GM10847 (cell line): ENCODE results near the gene CCDC201.

Source experiments
- POLR2A ChIP-seq: IDR thresholded peaks from 2 replicates; pipeline ENCODE4 v1.6.1; 2011; ENCODE audit not compliant: insufficient read length; ENCODE audit errors: extremely low read depth

The CCDC201 gene

GRCh38 chr7:45897042-45897690 lies 24.3 kb upstream of the CCDC201 start:
- no peak for TF ChIP-seq POLR2A

GRCh38 chr7:45894665-45895062 lies 21.8 kb upstream of the CCDC201 start:
- TF ChIP-seq POLR2A = no peak

DNA sequence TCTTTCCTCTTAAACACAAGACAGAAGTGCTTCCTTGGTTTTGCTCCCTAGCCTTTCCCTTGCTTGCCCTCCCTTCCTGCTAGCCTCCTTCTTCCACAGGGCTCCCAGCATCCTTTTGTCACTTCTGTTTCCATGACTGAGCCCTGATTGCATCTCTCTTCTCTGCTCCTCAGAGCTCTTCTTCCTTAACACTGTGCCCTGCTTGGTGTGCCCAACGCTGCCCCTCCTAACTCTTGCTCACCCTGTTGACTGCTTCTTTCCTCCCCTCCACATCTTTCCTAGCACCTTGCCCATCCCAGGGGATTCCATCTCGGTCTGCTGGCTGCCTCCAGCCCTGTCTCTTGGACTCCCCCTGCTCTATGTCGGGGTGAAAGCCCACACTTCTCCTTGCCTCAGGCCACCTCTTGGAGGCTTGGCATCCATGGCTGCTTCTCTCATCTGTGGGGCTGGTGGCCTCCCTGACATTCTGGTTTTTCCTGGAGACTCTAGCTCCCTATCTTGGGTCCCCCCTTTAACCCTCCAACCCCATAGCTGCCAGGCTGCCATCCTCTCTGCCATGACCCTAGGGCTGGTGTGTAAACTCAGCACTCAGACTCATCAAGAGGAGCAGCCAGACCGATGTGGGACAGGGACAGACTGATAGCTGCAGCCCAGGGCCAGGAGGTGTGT lies 21.2 kb upstream of the CCDC201 start:
- TF ChIP-seq POLR2A = no peak

DNA sequence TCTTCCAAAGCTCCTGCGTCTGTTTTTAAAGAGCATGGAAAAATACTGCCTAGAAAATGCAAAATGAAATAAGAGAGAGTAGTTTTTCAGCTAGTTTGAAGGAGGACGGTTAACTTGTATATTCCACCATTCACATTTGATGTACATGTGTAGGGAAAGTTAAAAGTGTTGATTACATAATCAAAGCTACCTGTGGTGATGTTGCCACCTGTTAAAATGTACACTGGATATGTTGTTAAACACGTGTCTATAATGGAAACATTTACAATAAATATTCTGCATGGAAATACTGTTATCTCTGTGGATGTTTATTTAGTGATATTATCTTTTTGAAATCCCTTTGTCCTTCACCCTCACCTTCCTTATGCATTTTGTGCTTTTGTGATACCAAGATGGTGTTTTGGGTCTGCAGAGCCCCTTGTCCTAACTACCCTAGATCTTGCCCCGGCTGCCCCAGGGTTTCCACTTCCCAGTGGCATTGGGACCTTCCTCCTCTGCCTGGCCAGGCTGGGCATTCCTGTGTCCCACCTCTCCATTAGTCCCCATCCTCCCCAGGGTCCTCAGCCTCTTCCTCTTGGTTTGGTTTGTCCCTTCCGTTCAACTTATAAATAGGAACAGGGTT lies 20.6 kb upstream of the CCDC201 start:
- no peak for TF ChIP-seq POLR2A

DNA sequence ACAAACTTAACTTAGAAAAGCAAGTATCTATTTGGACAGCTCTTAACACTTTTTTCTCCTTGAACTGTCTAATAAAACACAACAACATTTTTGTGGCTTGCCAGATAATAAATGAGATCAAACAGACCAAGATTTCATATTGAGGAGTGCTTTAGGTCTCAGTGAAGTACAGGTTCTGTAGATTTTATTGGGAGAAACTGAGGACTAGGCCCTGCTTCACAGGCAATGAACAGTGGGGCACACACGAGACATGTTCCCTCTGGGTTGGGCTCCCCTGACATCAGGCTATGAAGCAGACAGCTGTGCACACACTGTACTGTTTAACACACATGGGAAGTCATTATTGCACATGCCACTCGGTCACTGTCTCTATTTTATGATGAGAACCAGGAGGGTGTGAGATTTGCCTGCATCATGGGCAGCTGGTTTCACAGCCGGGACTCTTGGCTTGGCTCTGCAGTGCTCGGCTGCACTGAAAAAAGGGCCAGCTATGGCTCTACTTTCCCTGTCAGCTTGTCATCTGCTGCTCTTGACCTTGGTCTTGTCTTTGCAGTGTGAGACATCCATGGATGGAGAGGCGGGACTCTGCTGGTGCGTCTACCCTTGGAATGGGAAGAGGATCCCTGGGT lies 19.6 kb upstream of the CCDC201 start:
- TF ChIP-seq POLR2A = no peak

GRCh38 chr7:45891462-45892402 lies 18.9 kb upstream of the CCDC201 start:
- no peak for TF ChIP-seq POLR2A

GRCh38 chr7:45890902-45891461 lies 18.1 kb upstream of the CCDC201 start:
- no peak for TF ChIP-seq POLR2A

DNA sequence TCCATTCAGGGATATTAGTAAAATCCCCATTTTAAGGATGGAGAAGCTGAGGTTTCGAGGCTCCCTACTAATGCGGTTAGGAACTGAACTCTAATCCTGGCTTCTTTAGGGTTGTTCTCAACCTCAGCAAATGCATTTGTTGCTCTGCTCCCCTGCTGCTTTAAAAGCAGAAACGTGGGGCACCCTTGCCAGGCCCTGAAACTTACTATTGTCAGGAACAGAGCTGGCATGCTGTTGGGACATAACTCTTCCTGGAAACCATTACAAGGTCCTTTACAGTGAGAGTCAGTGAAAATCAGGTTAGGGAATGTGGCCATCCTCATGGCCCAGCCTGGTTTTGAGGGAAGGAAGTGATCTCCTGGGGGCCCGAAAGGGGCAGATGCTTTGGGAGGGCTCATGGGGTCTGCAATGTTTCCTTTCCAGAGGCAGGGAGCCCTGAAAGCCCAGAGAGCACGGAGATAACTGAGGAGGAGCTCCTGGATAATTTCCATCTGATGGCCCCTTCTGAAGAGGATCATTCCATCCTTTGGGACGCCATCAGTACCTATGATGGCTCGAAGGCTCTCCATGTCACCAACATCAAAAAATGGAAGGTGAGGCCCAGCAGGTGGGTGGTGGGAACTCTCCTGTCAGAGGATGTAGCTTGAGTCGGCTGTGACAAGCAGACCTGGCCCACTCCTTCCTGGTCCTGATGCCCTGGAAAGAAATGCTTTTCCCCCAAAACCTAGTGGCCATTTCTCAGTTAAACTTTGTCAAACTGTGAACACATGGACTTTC lies 17.4 kb upstream of the CCDC201 start:
- TF ChIP-seq POLR2A = no peak

GRCh38 chr7:45889367-45890067 lies 16.6 kb upstream of the CCDC201 start:
- TF ChIP-seq POLR2A = no peak

DNA sequence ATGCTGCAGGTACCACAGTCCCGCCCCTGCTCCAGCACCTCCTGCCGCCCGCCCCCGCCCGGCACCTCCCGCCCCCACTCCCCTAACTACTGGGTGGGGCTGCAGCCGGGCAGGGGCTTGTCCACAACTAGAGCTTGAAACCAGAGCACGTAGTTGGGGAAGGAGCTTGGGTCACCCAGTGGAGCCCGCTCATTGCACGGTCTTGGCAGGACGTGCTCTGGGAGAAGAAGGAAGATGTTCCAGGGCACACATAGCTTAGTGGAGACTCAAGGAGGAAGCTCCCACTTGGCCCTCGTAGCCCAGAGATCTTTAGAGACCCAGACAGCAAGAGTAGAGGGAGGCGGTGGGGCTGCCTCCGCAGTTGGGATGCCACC lies 16.1 kb upstream of the CCDC201 start:
- no peak for TF ChIP-seq POLR2A

DNA sequence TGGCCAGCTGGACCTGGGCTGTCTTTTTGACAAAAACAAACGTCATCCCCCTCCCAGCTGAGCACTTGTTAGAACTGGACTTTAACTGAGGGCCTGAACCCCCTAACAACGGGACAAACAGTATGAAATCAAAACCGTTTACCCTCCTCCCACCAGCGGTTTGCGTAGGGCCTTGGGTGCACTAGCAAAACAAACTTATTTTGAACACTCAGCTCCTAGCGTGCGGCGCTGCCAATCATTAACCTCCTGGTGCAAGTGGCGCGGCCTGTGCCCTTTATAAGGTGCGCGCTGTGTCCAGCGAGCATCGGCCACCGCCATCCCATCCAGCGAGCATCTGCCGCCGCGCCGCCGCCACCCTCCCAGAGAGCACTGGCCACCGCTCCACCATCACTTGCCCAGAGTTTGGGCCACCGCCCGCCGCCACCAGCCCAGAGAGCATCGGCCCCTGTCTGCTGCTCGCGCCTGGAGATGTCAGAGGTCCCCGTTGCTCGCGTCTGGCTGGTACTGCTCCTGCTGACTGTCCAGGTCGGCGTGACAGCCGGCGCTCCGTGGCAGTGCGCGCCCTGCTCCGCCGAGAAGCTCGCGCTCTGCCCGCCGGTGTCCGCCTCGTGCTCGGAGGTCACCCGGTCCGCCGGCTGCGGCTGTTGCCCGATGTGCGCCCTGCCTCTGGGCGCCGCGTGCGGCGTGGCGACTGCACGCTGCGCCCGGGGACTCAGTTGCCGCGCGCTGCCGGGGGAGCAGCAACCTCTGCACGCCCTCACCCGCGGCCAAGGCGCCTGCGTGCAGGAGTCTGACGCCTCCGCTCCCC lies 15.5 kb upstream of the CCDC201 start, which contains the start of gene IGFBP1:
Gene IGFBP1 (plus strand): TSS at position 304 of the 808 bp plus-strand sequence. CDS start 165 bp downstream, at position 469.
- no peak for TF ChIP-seq POLR2A

GRCh38 chr7:45886931-45887667 lies 14.2 kb upstream of the CCDC201 start:
- TF ChIP-seq POLR2A = no peak
